Mesothelial cell of epicardium (in vitro differentiated cells): ENCODE measurements around the gene DERA. TPM values are rescaled to one million over a fixed set of nuclear protein-coding genes. Genes with fewer than 3 reads are reported as not detected.
A peak's percentile ranks its signal among the peaks of the same experiment; 100 is the strongest.
"Not testable (repeated sequence)": the region's sequence is repeated elsewhere in the genome, so short reads cannot be mapped to it uniquely, and the experiment has no call there.

Experiments
- DNase-seq, 2 experiments: peaks; one replicate each; pipeline ENCODE4 v3.0.0; 2021; ENCODE audit warnings: low spot score in 2 of 2; ENCODE audit not compliant: unreplicated experiment in 2 of 2
- H3K27ac Mint-ChIP-seq: 2 replicates; pipeline ENCODE4 v1.8.0; 2021; ENCODE audit warnings: mixed read lengths
- H3K27me3 Mint-ChIP-seq: 2 replicates; pipeline ENCODE4 v1.8.0; 2021; ENCODE audit warnings: low read depth, mixed read lengths
- H3K36me3 Mint-ChIP-seq: 2 replicates; pipeline ENCODE4 v1.8.0; 2021; ENCODE audit warnings: mixed read lengths
- H3K4me1 Mint-ChIP-seq: 2 replicates; pipeline ENCODE4 v1.8.0; 2021; ENCODE audit warnings: mixed read lengths
- H3K4me3 Mint-ChIP-seq: 2 replicates; pipeline ENCODE4 v1.8.0; 2021; ENCODE audit warnings: mild to moderate bottlenecking, moderate library complexity, mixed read lengths
- H3K9me3 Mint-ChIP-seq: 2 replicates; pipeline ENCODE4 v1.8.0; 2021; ENCODE audit warnings: mixed read lengths
- CTCF ChIP-seq: fragments of 200-600 bp; sonication (generic); IDR thresholded peaks from one replicate; pipeline ENCODE4 v1.5.0; 2021; ENCODE audit warnings: antibody characterized with exemption; ENCODE audit not compliant: unreplicated experiment
- total RNA-seq: library from RNA; stranded (reverse); gene quantifications from 3 replicates; pipeline ENCODE4 v1.2.1, GENCODE V29; 2021

Gene DERA
- total RNA-seq, 1 donor from 2014 or later, result 18.4 TPM

- Mint-ChIP-seq H3K36me3 (peaks cover 13% of the 10 kb centered on the region), H3K9me3 (peaks cover 31% of the 10 kb centered on the region), H3K27me3 (no peaks in the 10 kb centered on the region), H3K4me1 (no peaks in the 10 kb centered on the region), H3K27ac (no peak overlapping the region), H3K4me3 (no peak overlapping the region)
- no peak for DNase-seq
- no peak for TF ChIP-seq CTCF
Measured at GRCh38 chr12:15937902-15938301, 26.8 kb downstream of the DERA start.

DNA sequence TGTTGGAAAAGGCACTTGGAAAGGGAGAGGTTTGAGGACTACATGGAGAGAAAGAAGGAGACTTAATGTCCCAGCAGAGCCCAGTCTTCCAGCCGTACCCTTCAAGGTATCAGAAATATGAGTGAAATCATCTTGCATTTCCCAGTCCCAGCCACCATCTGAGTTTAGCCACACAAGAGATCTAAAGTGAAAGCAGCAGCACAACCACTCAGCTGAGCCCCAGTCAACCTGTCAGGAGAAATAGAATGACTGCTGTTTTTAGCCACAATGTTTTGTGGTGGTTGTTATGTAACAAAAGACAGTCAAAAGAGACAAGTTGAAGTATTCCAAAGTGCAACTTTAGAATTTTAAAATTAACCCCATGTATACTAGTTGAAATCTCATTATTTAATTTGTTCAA, 28.0 kb downstream of the DERA start:
- Mint-ChIP-seq H3K27me3 (no peaks in the 10 kb centered on the region), H3K4me1 (no peaks in the 10 kb centered on the region), H3K4me3 (no peak overlapping the region), H3K9me3 (peaks cover 30% of the 10 kb centered on the region), H3K36me3 (peaks cover 19% of the 10 kb centered on the region), H3K27ac (no peak overlapping the region)
- DNase-seq, result no peak
- no peak for TF ChIP-seq CTCF

- peaks cover 37% of the 10 kb centered on the region for H3K9me3 Mint-ChIP-seq
- peaks cover 27% of the 10 kb centered on the region for H3K36me3 Mint-ChIP-seq
- H3K4me1 Mint-ChIP-seq, result no peaks in the 10 kb centered on the region
- H3K4me3 Mint-ChIP-seq, result no peak overlapping the region
- no peak for TF ChIP-seq CTCF
- no peak for DNase-seq
- no peaks in the 10 kb centered on the region for H3K27me3 Mint-ChIP-seq
- H3K27ac Mint-ChIP-seq, result no peak overlapping the region
Measured at GRCh38 chr12:15942475-15942874, 31.3 kb downstream of the DERA start.

GRCh38 chr12:15943519-15943918, 32.4 kb downstream of the DERA start:
- Mint-ChIP-seq H3K36me3 (peaks cover 34% of the 10 kb centered on the region), H3K9me3 (peaks cover 41% of the 10 kb centered on the region)
- not testable (repeated sequence) for H3K27ac Mint-ChIP-seq, H3K4me1 Mint-ChIP-seq, H3K4me3 Mint-ChIP-seq, DNase-seq, H3K27me3 Mint-ChIP-seq

DNA sequence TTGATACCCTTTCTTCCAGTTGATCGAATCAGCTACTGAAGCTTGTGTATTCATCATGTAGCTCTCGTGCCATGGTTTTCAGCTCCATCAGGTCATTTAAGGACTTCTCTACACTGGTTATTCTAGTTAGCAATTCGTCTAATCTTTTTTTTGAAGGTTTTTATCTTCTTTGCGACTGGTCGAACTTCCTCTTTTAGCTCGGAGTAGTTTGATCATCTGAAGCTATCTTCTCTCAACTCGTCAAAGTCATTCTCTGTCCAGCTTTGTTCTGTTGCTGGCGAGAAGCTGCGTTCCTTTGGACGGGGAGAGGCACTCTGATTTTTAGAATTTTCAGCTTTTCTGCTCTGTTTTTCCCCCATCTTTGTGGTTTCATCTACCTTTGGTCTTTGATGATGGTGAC, 37.3 kb downstream of the DERA start:
- H3K4me1 Mint-ChIP-seq, DNase-seq, H3K27ac Mint-ChIP-seq, H3K27me3 Mint-ChIP-seq, H3K4me3 Mint-ChIP-seq: not testable (repeated sequence)
- peaks cover 22% of the 10 kb centered on the region for H3K36me3 Mint-ChIP-seq
- H3K9me3 Mint-ChIP-seq, result peaks cover 22% of the 10 kb centered on the region

DNA sequence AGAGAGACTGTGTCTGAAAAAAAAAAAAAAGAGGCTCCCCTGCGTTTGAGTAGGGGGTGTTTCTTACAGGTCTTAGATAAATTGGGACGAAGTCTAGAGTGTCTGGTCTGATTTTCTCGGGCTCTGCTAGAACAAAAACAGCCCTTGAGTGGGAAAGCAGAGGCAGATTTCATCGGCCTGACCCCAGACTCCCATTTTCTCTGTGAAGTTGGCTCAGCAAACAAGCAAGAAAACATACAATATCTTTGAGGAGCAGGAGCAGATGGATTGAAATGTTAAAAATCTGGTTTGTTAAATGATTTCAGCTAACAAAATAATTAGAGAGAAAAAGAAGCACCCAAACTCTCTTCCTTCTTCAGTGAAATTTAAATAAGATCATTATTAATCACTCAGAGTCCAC, 44.1 kb downstream of the DERA start:
- Mint-ChIP-seq H3K4me1 (peaks cover 17% of the 10 kb centered on the region), H3K4me3 (no peak overlapping the region), H3K27me3 (no peaks in the 10 kb centered on the region), H3K27ac (no peak overlapping the region), H3K36me3 (no peaks in the 10 kb centered on the region), H3K9me3 (no peaks in the 10 kb centered on the region)
- no peak for TF ChIP-seq CTCF
- no peak for DNase-seq

GRCh38 chr12:15956010-15956409, 44.9 kb downstream of the DERA start:
- H3K27ac Mint-ChIP-seq, result peak overlapping the region; percentile 51
- no peak for TF ChIP-seq CTCF
- peaks cover 5% of the 10 kb centered on the region for H3K36me3 Mint-ChIP-seq
- H3K4me1 Mint-ChIP-seq, result peaks cover 17% of the 10 kb centered on the region
- no peaks in the 10 kb centered on the region for H3K27me3 Mint-ChIP-seq
- DNase-seq, result no peak
- H3K9me3 Mint-ChIP-seq, result no peaks in the 10 kb centered on the region
- no peak overlapping the region for H3K4me3 Mint-ChIP-seq
